ENCODE measurements around the gene SRSF2. TPM values are rescaled to one million over a fixed set of nuclear protein-coding genes. Genes with fewer than 3 reads are reported as not detected.

Gene SRSF2
- total RNA-seq, 1 donor from 2014 or later = 239 TPM

GRCh38 chr17:76709077-76709950 is 27.8 kb downstream of the SRSF2 start:
- Mint-ChIP-seq H3K36me3 (peaks cover 9% of the 10 kb centered on the region), H3K9me3 (no peaks in the 10 kb centered on the region), H3K4me1 (peaks cover 36% of the 10 kb centered on the region), H3K27ac (peak overlapping the region; percentile 89), H3K4me3 (peak overlapping the region; percentile 76), H3K27me3 (ENCODE audit: low read depth) (no peaks in the 10 kb centered on the region)
- peak in 1 of 2 experiments; percentile 64 for DNase-seq (ENCODE audit: low spot score in 2 of 2, unreplicated experiment in 2 of 2)
- TF ChIP-seq CTCF (IDR thresholded peaks at IDR 0.05; ENCODE audit: unreplicated experiment) = no peak

GRCh38 chr17:76707985-76708807 is 28.9 kb downstream of the SRSF2 start:
- no peak for TF ChIP-seq CTCF (IDR thresholded peaks at IDR 0.05; ENCODE audit: unreplicated experiment)
- DNase-seq (ENCODE audit: low spot score in 2 of 2, unreplicated experiment in 2 of 2) = no peak
- peaks cover 2% of the 10 kb centered on the region for H3K36me3 Mint-ChIP-seq
- no peaks in the 10 kb centered on the region for H3K27me3 Mint-ChIP-seq (ENCODE audit: low read depth)
- no peaks in the 10 kb centered on the region for H3K9me3 Mint-ChIP-seq
- peak overlapping the region; percentile 36 for H3K27ac Mint-ChIP-seq
- peak overlapping the region; percentile 3 for H3K4me3 Mint-ChIP-seq
- peaks cover 36% of the 10 kb centered on the region for H3K4me1 Mint-ChIP-seq

- Mint-ChIP-seq H3K36me3 (no peaks in the 10 kb centered on the region), H3K27me3 (ENCODE audit: low read depth) (no peaks in the 10 kb centered on the region), H3K9me3 (no peaks in the 10 kb centered on the region), H3K4me3 (no peak overlapping the region), H3K4me1 (peaks cover 42% of the 10 kb centered on the region), H3K27ac (no peak overlapping the region)
- no peak for DNase-seq (ENCODE audit: low spot score in 2 of 2, unreplicated experiment in 2 of 2)
- TF ChIP-seq CTCF (IDR thresholded peaks at IDR 0.05; ENCODE audit: unreplicated experiment) = no peak
Measured at GRCh38 chr17:76706817-76707216, 30.3 kb downstream of the SRSF2 start.

GRCh38 chr17:76704805-76705204 is 32.3 kb downstream of the SRSF2 start:
- Mint-ChIP-seq H3K4me1 (peaks cover 50% of the 10 kb centered on the region), H3K27me3 (ENCODE audit: low read depth) (no peaks in the 10 kb centered on the region), H3K36me3 (no peaks in the 10 kb centered on the region), H3K27ac (peak overlapping the region; percentile 59), H3K4me3 (no peak overlapping the region), H3K9me3 (no peaks in the 10 kb centered on the region)
- TF ChIP-seq CTCF (IDR thresholded peaks at IDR 0.05; ENCODE audit: unreplicated experiment) = no peak
- DNase-seq (ENCODE audit: low spot score in 2 of 2, unreplicated experiment in 2 of 2) = no peak

- DNase-seq (ENCODE audit: low spot score in 2 of 2, unreplicated experiment in 2 of 2) = no peak
- no peaks in the 10 kb centered on the region for H3K27me3 Mint-ChIP-seq (ENCODE audit: low read depth)
- TF ChIP-seq CTCF (IDR thresholded peaks at IDR 0.05; ENCODE audit: unreplicated experiment) = no peak
- no peak overlapping the region for H3K4me3 Mint-ChIP-seq
- no peaks in the 10 kb centered on the region for H3K36me3 Mint-ChIP-seq
- H3K4me1 Mint-ChIP-seq = peaks cover 33% of the 10 kb centered on the region
- no peak overlapping the region for H3K27ac Mint-ChIP-seq
- no peaks in the 10 kb centered on the region for H3K9me3 Mint-ChIP-seq
Measured at GRCh38 chr17:76702941-76703637, 34.0 kb downstream of the SRSF2 start.
